Astrocyte of the spinal cord (primary cell): ENCODE data around the gene RAB1B.

Source experiments
- DNase-seq: peaks from one replicate; pipeline ENCODE4 v3.0.0; 2011; ENCODE audit warnings: low read depth, low spot score
- H3K4me3 ChIP-seq: 2 replicates; pipeline ENCODE4 v1.5.1; 2011; ENCODE audit warnings: low read depth, mild to moderate bottlenecking, low read length, moderate library complexity
- CTCF ChIP-seq: IDR thresholded peaks from 2 replicates; pipeline ENCODE4 v1.5.1; 2012; ENCODE audit warnings: low read depth, mild to moderate bottlenecking, low read length, inconsistent platforms
- in situ Hi-C: cut with HindIII; loops from 2 replicates; pipeline ENCODE4 v1.10.0; 2017; ENCODE audit warnings: low sequenced_read_pairs

The RAB1B gene

GRCh38 chr11:66268244-66268951 lies at the start of gene RAB1B:
Gene RAB1B, plus strand, starts transcription at chr11:66268639. Its CDS starts 41 bp downstream, at chr11:66268680.
- no peak for TF ChIP-seq CTCF
- peak; percentile 100 for DNase-seq

GRCh38 chr11:66218846-66219620 lies 49.4 kb upstream of the RAB1B start:
- in situ Hi-C loops = no loop called here
- no peak for TF ChIP-seq CTCF
- DNase-seq = no peak
- no peak overlapping the region for H3K4me3 ChIP-seq

More at GRCh38 chr11:66268244-66268951, at the start of gene RAB1B:
- peak within 1 kb of the TSS; percentile 92 for H3K4me3 ChIP-seq
- in situ Hi-C loops = no loop called here

- TF ChIP-seq CTCF = no peak
- in situ Hi-C loops = no loop called here
- no peak overlapping the region for H3K4me3 ChIP-seq
Measured at GRCh38 chr11:66219846-66220565, 48.4 kb upstream of the RAB1B start.

GRCh38 chr11:66220566-66220935 lies 47.9 kb upstream of the RAB1B start:
- no peak for DNase-seq
- in situ Hi-C loops = no loop called here
- H3K4me3 ChIP-seq = no peak overlapping the region
- TF ChIP-seq CTCF = no peak

More at GRCh38 chr11:66219846-66220565, 48.4 kb upstream of the RAB1B start:
- DNase-seq = no peak

GRCh38 chr11:66221012-66221411 lies 47.4 kb upstream of the RAB1B start:
- no peak overlapping the region for H3K4me3 ChIP-seq
- in situ Hi-C loops = no loop called here
- TF ChIP-seq CTCF = no peak
- no peak for DNase-seq

- H3K4me3 ChIP-seq = no peak overlapping the region
- in situ Hi-C loops = no loop called here
- no peak for DNase-seq
Measured at GRCh38 chr11:66221726-66222236, 46.7 kb upstream of the RAB1B start.

More at GRCh38 chr11:66221726-66222236, 46.7 kb upstream of the RAB1B start:
- TF ChIP-seq CTCF = no peak
